IMR-90 (cell line): Measurements from ENCODE around the gene BTBD18. TPM values are rescaled to one million over a fixed set of nuclear protein-coding genes. Genes with fewer than 3 reads are reported as not detected.
A peak's percentile ranks its signal among the peaks of the same experiment; 100 is the strongest.

Experiments used
- ATAC-seq: fragments of 200-7000 bp; cut with Tn5 transposase; 2 replicates; pipeline ENCODE4 v1.9.1; 2020; ENCODE audit warnings: low read depth, mild to moderate bottlenecking, moderate library complexity
- BruUV-seq: library from RNA; stranded (reverse); fragments of 400-500 nt; replicated peaks from 2 replicates; lab custom pipeline; 2021; lab: Mats Ljungman, UMichigan
- CTCF ChIA-PET: fragments of 300-600 bp; formaldehyde crosslinking; extraction: SDS; loops from one replicate; lab custom pipeline; 2021; ENCODE audit warnings: antibody characterized with exemption; lab: Yijun Ruan, JAX
- POLR2A ChIA-PET: fragments of 300-600 bp; sonication (Branson Sonifier 250); formaldehyde crosslinking; loops from one replicate; lab custom pipeline; 2022; ENCODE audit warnings: antibody characterized with exemption; ENCODE audit not compliant: unreplicated experiment; lab: Charles Lee
- DNase-seq: peaks from one replicate; pipeline ENCODE4 v3.0.0; 2013
- H2AFZ ChIP-seq: replicated peaks from 2 replicates; pipeline ENCODE3; 2013; ENCODE audit warnings: low read length, mild to moderate bottlenecking; ENCODE audit not compliant: poor library complexity
- H2AK5ac ChIP-seq: 2 replicates; pipeline ENCODE4 v1.6.1; 2013; ENCODE audit warnings: low read depth, low read length, inconsistent platforms
- H2AK9ac ChIP-seq: replicated peaks from 2 replicates; pipeline ENCODE3; 2013; ENCODE audit warnings: mild to moderate bottlenecking, low read depth, low read length, moderate library complexity; ENCODE audit not compliant: poor library complexity
- H2BK120ac ChIP-seq: 2 replicates; pipeline ENCODE4 v1.6.1; 2013; ENCODE audit warnings: low read depth, low read length, inconsistent platforms
- H2BK15ac ChIP-seq: 3 replicates; pipeline ENCODE4 v1.6.1; 2013; ENCODE audit warnings: low read depth, low read length, inconsistent platforms
- H2BK20ac ChIP-seq: 2 replicates; pipeline ENCODE4 v1.6.1; 2013; ENCODE audit warnings: low read depth, mild to moderate bottlenecking, inconsistent platforms, low read length, moderate library complexity
- H2BK5ac ChIP-seq: 2 replicates; pipeline ENCODE4 v1.6.1; 2013; ENCODE audit warnings: mild to moderate bottlenecking, low read depth, low read length, inconsistent platforms; ENCODE audit not compliant: poor library complexity, severe bottlenecking
- H3K14ac ChIP-seq: replicated peaks from 2 replicates; pipeline ENCODE4 v1.6.1; 2013; ENCODE audit warnings: low read depth, low read length, inconsistent platforms
- H3K18ac ChIP-seq: 2 replicates; pipeline ENCODE4 v1.6.1; 2013; ENCODE audit warnings: low read depth, low read length, control low read depth
- H3K23ac ChIP-seq: 2 replicates; pipeline ENCODE4 v1.6.1; 2013; ENCODE audit warnings: low read depth, low read length, inconsistent platforms
- H3K27ac ChIP-seq: 2 replicates; pipeline ENCODE4 v1.5.1; 2013; ENCODE audit warnings: mild to moderate bottlenecking, control low read depth, low read length; ENCODE audit not compliant: insufficient read depth
- H3K27me3 ChIP-seq: 2 replicates; pipeline ENCODE4 v1.6.1; 2013; ENCODE audit warnings: low read length; ENCODE audit not compliant: control insufficient read depth, insufficient read depth
- H3K36me3 ChIP-seq: 2 replicates; pipeline ENCODE4 v1.6.1; 2013; ENCODE audit warnings: low read length, mixed read lengths; ENCODE audit not compliant: control insufficient read depth, insufficient read depth
- H3K4ac ChIP-seq: 2 replicates; pipeline ENCODE4 v1.6.1; 2013; ENCODE audit warnings: low read depth, low read length, inconsistent platforms
- H3K4me1 ChIP-seq: 2 replicates; pipeline ENCODE4 v1.6.1; 2013; ENCODE audit warnings: low read length, mixed read lengths; ENCODE audit not compliant: control insufficient read depth, insufficient read depth
- H3K4me2 ChIP-seq: 2 replicates; pipeline ENCODE4 v1.6.1; 2013; ENCODE audit warnings: low read depth, mild to moderate bottlenecking, control low read depth, low read length, moderate library complexity
- H3K4me3 ChIP-seq: 2 replicates; pipeline ENCODE4 v1.5.1; 2013; ENCODE audit warnings: low read depth, mild to moderate bottlenecking, control low read depth, low read length, moderate library complexity; ENCODE audit not compliant: insufficient read depth
- H3K56ac ChIP-seq: 2 replicates; pipeline ENCODE4 v1.6.1; 2013; ENCODE audit warnings: low read length, inconsistent platforms; ENCODE audit not compliant: insufficient read depth; ENCODE audit errors: extremely low read depth
- H3K79me1 ChIP-seq, 2 experiments: 2 replicates each; pipeline ENCODE4 v1.6.1; 2013; ENCODE audit warnings: low read length in 2 of 2, inconsistent platforms in 1 of 2, low read depth in 1 of 2
- H3K9ac ChIP-seq: 2 replicates; pipeline ENCODE4 v1.6.1; 2013; ENCODE audit warnings: low read depth, low read length, control low read depth
- H3K9me1 ChIP-seq: 2 replicates; pipeline ENCODE4 v1.6.1; 2013; ENCODE audit warnings: low read length, inconsistent platforms; ENCODE audit not compliant: insufficient read depth
- H3K9me3 ChIP-seq: 2 replicates; pipeline ENCODE4 v1.6.1; 2013; ENCODE audit warnings: low read length; ENCODE audit not compliant: control insufficient read depth, insufficient read depth
- H4K20me1 ChIP-seq: 2 replicates; pipeline ENCODE4 v1.6.1; 2013; ENCODE audit warnings: low read length, inconsistent platforms; ENCODE audit not compliant: insufficient read depth
- H4K5ac ChIP-seq: 2 replicates; pipeline ENCODE4 v1.6.1; 2013; ENCODE audit warnings: mild to moderate bottlenecking, low read depth, low read length, control low read depth
- H4K8ac ChIP-seq, 2 experiments: 2 replicates each; pipeline ENCODE4 v1.6.1; 2013; ENCODE audit warnings: low read depth in 2 of 2, low read length in 2 of 2, control low read depth in 1 of 2, inconsistent platforms in 1 of 2
- H4K91ac ChIP-seq: 2 replicates; pipeline ENCODE4 v1.6.1; 2013; ENCODE audit warnings: low read depth, low read length, inconsistent platforms; ENCODE audit not compliant: insufficient read depth
- BHLHE40 ChIP-seq: fragments of 150-350 bp; IDR thresholded peaks from 2 replicates; pipeline ENCODE4 v1.6.1; 2016; ENCODE audit warnings: mild to moderate bottlenecking, low read depth, low read length
- CTCF ChIP-seq: conservative IDR thresholded peaks from 2 replicates; pipeline ENCODE4 v1.5.1; 2012; ENCODE audit warnings: mild to moderate bottlenecking, low read depth, low read length, improper control_type of control experiment
- FOS ChIP-seq: fragments of 150-350 bp; IDR thresholded peaks from 2 replicates; pipeline ENCODE4 v1.6.1; 2016; ENCODE audit warnings: low read depth, low read length
- MAFK ChIP-seq: IDR thresholded peaks from 2 replicates; pipeline ENCODE4 v1.6.1; 2012; ENCODE audit warnings: low read depth, low read length, improper control_type of control experiment
- MAZ ChIP-seq: IDR thresholded peaks from 2 replicates; pipeline ENCODE4 v1.6.1; 2012; ENCODE audit warnings: low read depth, mild to moderate bottlenecking, low read length, improper control_type of control experiment, moderate library complexity, borderline replicate concordance
- MXI1 ChIP-seq: IDR thresholded peaks from 2 replicates; pipeline ENCODE4 v1.6.1; 2012; ENCODE audit warnings: low read depth, mild to moderate bottlenecking, low read length, moderate library complexity, borderline replicate concordance
- POLR2A ChIP-seq: IDR thresholded peaks from 2 replicates; pipeline ENCODE4 v1.6.1; 2012; ENCODE audit warnings: mild to moderate bottlenecking, low read depth, low read length
- RAD21 ChIP-seq: IDR thresholded peaks from 2 replicates; pipeline ENCODE4 v1.6.1; 2012; ENCODE audit warnings: low read length, improper control_type of control experiment
- RFX5 ChIP-seq: IDR thresholded peaks from 2 replicates; pipeline ENCODE4 v1.8.0; 2012; ENCODE audit warnings: low read depth, mild to moderate bottlenecking, low read length, moderate library complexity
- USF2 ChIP-seq: fragments of 150-350 bp; IDR thresholded peaks from 2 replicates; pipeline ENCODE4 v1.6.1; 2017; ENCODE audit warnings: mild to moderate bottlenecking, antibody characterized with exemption, low read length, low read depth
- WGBS, 2 experiments: methylation state at CpG; one replicate each; pipeline versions ENCODE4 v1.1.5 to v1.1.7; 2013; ENCODE audit warnings: missing lambda C conversion rate in 2 of 2; ENCODE audit not compliant: insufficient read length in 1 of 2; ENCODE audit errors: extremely low coverage in 2 of 2; 5-methylcytosine and 5-hydroxymethylcytosine counted together
- dilution Hi-C: fragments of 300-500 bp; cut with HindIII; formaldehyde crosslinking; loops from one replicate; pipeline ENCODE4 v1.14.3; 2018; ENCODE audit warnings: low sequenced_read_pairs; ENCODE audit not compliant: unreplicated experiment
- in situ Hi-C: fragments of 300-500 bp; cut with MboI; formaldehyde crosslinking; loops from 3 replicates; pipeline ENCODE4 v1.14.3; 2019; ENCODE audit warnings: low sequenced_read_pairs, inconsistent platforms, mixed read lengths
- intact Hi-C: fragments of 100-400 bp; cut with micrococcal nuclease; formaldehyde crosslinking; loops from 2 replicates; pipeline ENCODE4 v1.10.0; 2022
- polyA plus RNA-seq, 3 experiments: library from polyadenylated mRNA; depleted of rRNA; stranded (reverse); fragments of >200 nt; gene quantifications; 2 replicates each; pipeline ENCODE4 v1.2.3, GENCODE V29; 2012; ENCODE audit warnings: low replicate concordance in 1 of 3
- total RNA-seq: library from RNA; depleted of rRNA; stranded (reverse); fragments of >200 nt; gene quantifications from 2 replicates; pipeline ENCODE4 v1.2.3, GENCODE V29; 2012

Gene BTBD18
- total and polyA plus RNA-seq, 2 of the 4 experiments (the other 2 are of a cell fraction): not detected

- TF ChIP-seq FOS: no peak
Observed at GRCh38 chr11:57758174-57758573, 6.6 kb upstream of the BTBD18 start (continued).

- H2BK5ac ChIP-seq: no peak overlapping the region
- BruUV-seq: no TSS peak
- H2AK5ac ChIP-seq: no peak overlapping the region
- H2BK120ac ChIP-seq: no peak overlapping the region
- in situ Hi-C loops: no loop called here
- H4K91ac ChIP-seq: no peak overlapping the region
- H3K9ac ChIP-seq: no peak overlapping the region
- H3K9me3 ChIP-seq: no peaks in the 10 kb centered on the region
- DNase-seq (no peak), ATAC-seq (no peak)
- dilution Hi-C loops: no loop called here
- intact Hi-C loops: no loop called here
- no peaks in the 10 kb centered on the region for H3K9me1 ChIP-seq
- no peak overlapping the region for H2BK20ac ChIP-seq
- H4K5ac ChIP-seq: no peak overlapping the region
- H2BK15ac ChIP-seq: no peak overlapping the region
- H4K8ac ChIP-seq: no peak overlapping the region
- no peak overlapping the region for H3K4me3 ChIP-seq
- no peaks in the 10 kb centered on the region for H3K4me1 ChIP-seq
- H2AFZ ChIP-seq: no peak overlapping the region
- 95% methylated on average over 8 of the region's 30 CpGs; no CpG with 5 or more reads in 1 of the 2 experiments for WGBS, 2 experiments
- H3K36me3 ChIP-seq: no peaks in the 10 kb centered on the region
- no peak overlapping the region for H3K56ac ChIP-seq
- H3K27me3 ChIP-seq: no peaks in the 10 kb centered on the region
- no peaks in the 10 kb centered on the region for H3K79me1 ChIP-seq
- H3K23ac ChIP-seq: no peak overlapping the region
- ChIA-PET POLR2A (no interaction called here), CTCF (no interaction called here)
- H3K18ac ChIP-seq: no peak overlapping the region
- no peak overlapping the region for H3K27ac ChIP-seq
- H3K4me2 ChIP-seq: no peak overlapping the region
- no peak overlapping the region for H3K14ac ChIP-seq
- TF ChIP-seq MAZ (no peak), USF2 (no peak), RFX5 (no peak), RAD21 (no peak), MAFK (no peak), MXI1 (no peak), BHLHE40 (no peak), POLR2A (no peak), CTCF (no peak)
- no peaks in the 10 kb centered on the region for H4K20me1 ChIP-seq
- no peak overlapping the region for H3K4ac ChIP-seq
- H2AK9ac ChIP-seq: peak overlapping the region; percentile 28
Observed at GRCh38 chr11:57752954-57753353, 1.3 kb upstream of the BTBD18 start.
